K562 (cell line): ENCODE results near the gene TMEM135. TPM values are rescaled to one million over a fixed set of nuclear protein-coding genes. Genes with fewer than 3 reads are reported as not detected.

Experiments
- ATAC-seq: fragments of 200-7000 bp; cut with Tn5 transposase; 3 replicates; pipeline ENCODE4 v1.9.1; 2020; ENCODE audit warnings: moderate library complexity
- BruUV-seq: library from RNA; stranded (reverse); fragments of 400-500 nt; replicated peaks from 2 replicates; lab custom pipeline; 2021; lab: Mats Ljungman, UMichigan
- CTCF ChIA-PET: fragments of 300-600 bp; formaldehyde crosslinking; extraction: SDS; loops from one replicate; lab custom pipeline; 2021; ENCODE audit warnings: low intra/inter-chr PET ratio; lab: Yijun Ruan, JAX
- POLR2A ChIA-PET: fragments of 300-600, 350-650 bp; sonication (Branson Sonifier 250); formaldehyde crosslinking; extraction: SDS; loops from one replicate; lab custom pipeline; 2021; ENCODE audit warnings: antibody characterized with exemption, inconsistent platforms; lab: Yijun Ruan, JAX
- DNase-seq, 4 experiments: peaks; one replicate each; pipeline versions ENCODE4 v3.0.0 to v3.0.0-alpha.2; 2011 to 2018; ENCODE audit warnings: low spot score in 3 of 4, mixed read lengths in 3 of 4; ENCODE audit errors: extremely low read depth in 1 of 4
- FAIRE-seq: peaks from 2 replicates; lab custom pipeline; 2011; peaks lifted over from hg19 to GRCh38; lab: Jason Lieb, UNC
- H2AFZ ChIP-seq: 2 replicates; pipeline ENCODE4 v1.6.0; 2011; ENCODE audit warnings: low read depth, low read length, control low read depth, inconsistent platforms
- H3K27ac ChIP-seq: fragments of 200-600 bp; 3 replicates; pipeline ENCODE4 v1.8.0; 2011; ENCODE audit warnings: low read depth, mild to moderate bottlenecking, control low read depth, inconsistent platforms, low read length, moderate library complexity, mixed read lengths; ENCODE audit errors: extremely low read depth
- H3K27me3 ChIP-seq, 2 experiments: fragments of 300-600 bp in 1 of 2; 2 replicates in 1 of 2; 3 replicates in 1 of 2; pipeline versions ENCODE4 v1.6.0 to v1.8.0; 2011; ENCODE audit warnings: inconsistent platforms in 2 of 2, low read length in 2 of 2, mild to moderate bottlenecking in 1 of 2, mixed read lengths in 1 of 2, moderate library complexity in 1 of 2; ENCODE audit not compliant: control insufficient read depth in 2 of 2, insufficient read depth in 2 of 2
- H3K36me3 ChIP-seq: fragments of 300-600 bp; 3 replicates; pipeline ENCODE4 v1.8.0; 2011; ENCODE audit warnings: mild to moderate bottlenecking, low read length, inconsistent platforms; ENCODE audit not compliant: control insufficient read depth, insufficient read depth
- H3K4me1 ChIP-seq, 2 experiments: fragments of 200-600 bp in 1 of 2; replicated peaks in 1 of 2; 2 replicates in 1 of 2; 3 replicates in 1 of 2; pipeline versions ENCODE4 v1.5.1 to v1.8.0; 2011; ENCODE audit warnings: inconsistent platforms in 2 of 2, low read length in 2 of 2, mild to moderate bottlenecking in 1 of 2, mixed read lengths in 1 of 2, moderate library complexity in 1 of 2; ENCODE audit not compliant: control insufficient read depth in 2 of 2, insufficient read depth in 2 of 2
- H3K4me2 ChIP-seq: 2 replicates; pipeline ENCODE4 v1.6.1; 2011; ENCODE audit warnings: low read length, control low read depth, inconsistent platforms, mixed read lengths; ENCODE audit not compliant: insufficient read depth
- H3K4me3 ChIP-seq: fragments of 200-600 bp; sonication (generic), shearing (Covaris generic); 2 replicates; pipeline ENCODE4 v1.5.1; 2016; ENCODE audit warnings: control low read depth, inconsistent platforms
- H3K79me2 ChIP-seq: fragments of 200-600 bp; 3 replicates; pipeline ENCODE4 v1.8.0; 2011; ENCODE audit warnings: low read length, inconsistent platforms; ENCODE audit not compliant: control insufficient read depth, insufficient read depth
- H3K9ac ChIP-seq, 2 experiments: 2 replicates each; pipeline versions ENCODE4 v1.6.0 to v1.6.1; 2011; ENCODE audit warnings: low read depth in 2 of 2, low read length in 2 of 2, control low read depth in 1 of 2, inconsistent platforms in 1 of 2, mild to moderate bottlenecking in 1 of 2, mixed read lengths in 1 of 2; ENCODE audit not compliant: insufficient read depth in 1 of 2
- H3K9me1 ChIP-seq: one replicate; pipeline ENCODE4 v1.6.0; 2011; ENCODE audit warnings: inconsistent platforms, mild to moderate bottlenecking, low read length, moderate library complexity; ENCODE audit not compliant: control insufficient read depth, insufficient read depth
- H3K9me3 ChIP-seq: replicated peaks from 2 replicates; pipeline ENCODE4 v1.5.1; 2011; ENCODE audit warnings: low read depth, low read length, inconsistent platforms; ENCODE audit not compliant: control insufficient read depth, insufficient read depth
- H4K20me1 ChIP-seq: replicated peaks from 2 replicates; pipeline ENCODE4 v1.6.1; 2011; ENCODE audit warnings: low read length, inconsistent platforms, mixed read lengths; ENCODE audit not compliant: control insufficient read depth, insufficient read depth
- EHMT2 ChIP-seq: fragments of 450-650 bp; IDR thresholded peaks from 2 replicates; pipeline ENCODE4 v1.6.1; 2018; ENCODE audit warnings: antibody characterized with exemption
- ETV6 ChIP-seq, 3 experiments: fragments of 150-350 bp in 1 of 3; sonication (generic) in 1 of 3; formaldehyde crosslinking in 1 of 3; IDR thresholded peaks; 2 replicates each; pipeline versions ENCODE4 v1.6.1 to v1.8.0; 2014 to 2022; ENCODE audit warnings: borderline replicate concordance in 2 of 3, low read depth in 2 of 3, antibody characterized with exemption in 1 of 3, low read length in 1 of 3, mild to moderate bottlenecking in 1 of 3, missing genetic modification reagents in 1 of 3
- HNRNPH1 ChIP-seq: fragments of 200-400 bp; formaldehyde crosslinking; optimal IDR thresholded peaks from 2 replicates; pipeline ENCODE3; 2017; ENCODE audit warnings: low read depth, mild to moderate bottlenecking, low read length, moderate library complexity
- HNRNPL ChIP-seq: fragments of 200-400 bp; formaldehyde crosslinking; IDR thresholded peaks from 2 replicates; pipeline ENCODE4 v1.6.1; 2017; ENCODE audit warnings: low read depth, mild to moderate bottlenecking, low read length
- MAZ ChIP-seq, 2 experiments: fragments of 450-650 bp in 1 of 2; sonication (generic) in 1 of 2; formaldehyde crosslinking; IDR thresholded peaks in 1 of 2; conservative IDR thresholded peaks in 1 of 2; 2 replicates each; pipeline versions ENCODE4 v1.4.0 to v1.5.0; 2020; ENCODE audit warnings: mild to moderate bottlenecking in 1 of 2, missing genetic modification reagents in 1 of 2
- NCOA6 ChIP-seq: fragments of 450-650 bp; IDR thresholded peaks from 2 replicates; pipeline ENCODE4 v1.6.1; 2017; ENCODE audit warnings: mild to moderate bottlenecking
- NFYB ChIP-seq: IDR thresholded peaks from 2 replicates; pipeline ENCODE4 v1.6.1; 2011; ENCODE audit warnings: mild to moderate bottlenecking, moderate library complexity; ENCODE audit not compliant: insufficient read length; ENCODE audit errors: extremely low read depth
- NR2F6 ChIP-seq: fragments of 450-650 bp; formaldehyde crosslinking; IDR thresholded peaks from 2 replicates; pipeline ENCODE4 v1.4.0; 2020; ENCODE audit warnings: mild to moderate bottlenecking
- OTX1 ChIP-seq: fragments of 450-650 bp; formaldehyde crosslinking; IDR thresholded peaks from 2 replicates; pipeline ENCODE4 v1.4.0; 2022; ENCODE audit warnings: mild to moderate bottlenecking
- RFX5 ChIP-seq: IDR thresholded peaks from 2 replicates; pipeline ENCODE4 v1.6.1; 2011; ENCODE audit warnings: low read depth, mild to moderate bottlenecking, improper control_type of control experiment, low read length
- SAFB2 ChIP-seq: fragments of 200-400 bp; formaldehyde crosslinking; IDR thresholded peaks from 2 replicates; pipeline ENCODE4 v1.6.1; 2018; ENCODE audit warnings: borderline replicate concordance, low read length, low read depth, moderate library complexity; ENCODE audit not compliant: severe bottlenecking
- SETDB1 ChIP-seq: IDR thresholded peaks from one replicate; pipeline ENCODE4 v1.6.1; 2012; ENCODE audit warnings: low read length, control low read depth, inconsistent platforms
- SP2 ChIP-seq: IDR thresholded peaks from 2 replicates; pipeline ENCODE4 v1.6.1; 2011; ENCODE audit warnings: mild to moderate bottlenecking, low read depth, low read length, moderate library complexity; ENCODE audit not compliant: poor library complexity, severe bottlenecking; ENCODE audit errors: extremely low read depth
- ZBED1 ChIP-seq: IDR thresholded peaks from 2 replicates; pipeline ENCODE4 v1.6.1; 2014
- ZNF436 ChIP-seq: fragments of 250-450, 450-650 bp; sonication (Bioruptor Pico); formaldehyde crosslinking; IDR thresholded peaks from 2 replicates; pipeline ENCODE4 v1.7.0; 2020; ENCODE audit warnings: mild to moderate bottlenecking
- WGBS: fragments of 100-300 bp; shearing (Covaris generic); methylation state at CpG from one replicate; pipeline ENCODE4 v1.1.6; 2016; ENCODE audit warnings: low coverage, mixed read lengths; ENCODE audit not compliant: insufficient coverage; ENCODE audit errors: missing lambda C conversion rate; 5-methylcytosine and 5-hydroxymethylcytosine counted together
- in situ Hi-C: fragments of 300-500 bp; cut with MboI; formaldehyde crosslinking; loops from 4 replicates; pipeline ENCODE4 v1.15.0; 2018; ENCODE audit warnings: inconsistent platforms, mixed read lengths
- intact Hi-C: fragments of 100-400 bp; cut with micrococcal nuclease; formaldehyde crosslinking; loops from 2 replicates; pipeline ENCODE4 v1.14.2; 2022
- polyA plus RNA-seq, 8 experiments: library from polyadenylated mRNA; depleted of rRNA in 4 of 8; stranded (reverse) in 5 of 8; unstranded in 3 of 8; fragments of >200 nt; fragmentation: Nextera tagmentation in 2 of 8; fragmentation: Illumina TruSeq in 1 of 8; extraction: Ambion mirVana in 2 of 8; extraction: Trizol in 1 of 8; gene quantifications; 2 replicates each; pipeline versions ENCODE4 v1.2.1 to v1.2.3, GENCODE V29; 2011 to 2014; ENCODE audit warnings: inconsistent platforms in 1 of 8, missing spikeins in 1 of 8
- total RNA-seq, 7 experiments: library from RNA; depleted of rRNA in 6 of 7; stranded (reverse); fragments of >200 nt in 6 of 7; fragmentation: Illumina TruSeq in 2 of 7; extraction: Trizol in 2 of 7; gene quantifications; 2 replicates each; pipeline versions ENCODE4 v1.2.1 to v1.2.3, GENCODE V29; 2011 to 2021; ENCODE audit warnings: low replicate concordance in 1 of 7
- TF ChIP-seq, protein P1 (sequence below): fragments of 250-450 bp; sonication (Bioruptor Pico); IDR thresholded peaks from 2 replicates; pipeline ENCODE4 v1.4.0; 2020
- TF ChIP-seq, protein P2 (sequence below): fragments of 150-350 bp; IDR thresholded peaks from 2 replicates; pipeline ENCODE4 v1.6.1; 2014; ENCODE audit warnings: low read depth, mild to moderate bottlenecking, low read length, borderline replicate concordance

TMEM135 gene
- total and polyA plus RNA-seq, 9 of the 15 experiments (the other 6 are each of a cell fraction or from before 2014, with no cell fraction given) = 17.3 to 53.6 (median 24.9) TPM

DNA sequence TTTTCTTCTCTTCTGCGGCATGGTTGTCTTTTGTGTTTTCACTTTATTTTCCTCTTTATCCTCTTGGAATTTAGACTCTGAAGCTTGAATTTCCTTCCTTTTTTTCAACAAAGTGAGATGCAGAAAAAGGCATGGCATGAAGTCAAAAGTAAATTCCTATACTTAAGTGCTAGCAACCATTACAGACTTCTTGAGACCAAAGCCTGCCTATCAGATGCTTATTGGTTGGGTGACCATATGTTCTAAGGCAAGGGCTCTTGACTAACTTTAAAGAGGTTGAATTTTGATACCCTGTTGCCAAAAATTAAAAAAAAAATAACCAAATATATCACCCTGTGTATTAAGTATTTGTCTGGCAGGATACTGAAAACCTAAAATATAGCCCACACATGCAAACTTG, 237.4 kb downstream of the TMEM135 start:
- DNase-seq (no peak), ATAC-seq (no peak), FAIRE-seq (no peak)
- H3K79me2 ChIP-seq = no peaks in the 10 kb centered on the region
- ChIA-PET POLR2A (interaction anchor here (1.1 to 1.3 kb wide), 2 partner anchors 8 to 10 kb away, joined by 3 to 4 read pairs; no protein-coding TSS in a partner anchor), CTCF (no interaction called here)
- H4K20me1 ChIP-seq = no peaks in the 10 kb centered on the region
- in situ Hi-C loops = no loop called here
- WGBS = 91% methylated on average over 1 of the region's 1 CpG
- no peaks in the 10 kb centered on the region for H3K9me3 ChIP-seq
- H3K4me1 ChIP-seq = no peaks in the 10 kb centered on the region; a peak in 1 of 5 replicates
- H3K27me3 ChIP-seq = no peaks in the 10 kb centered on the region
- no peak overlapping the region for H3K27ac ChIP-seq
- H3K9me1 ChIP-seq = no peaks in the 10 kb centered on the region
- BruUV-seq = no TSS peak
- H3K4me2 ChIP-seq = no peak overlapping the region
- no peak overlapping the region for H3K4me3 ChIP-seq
- no peaks in the 10 kb centered on the region for H3K36me3 ChIP-seq
- H2AFZ ChIP-seq = no peak overlapping the region
- intact Hi-C loops = no loop called here
- H3K9ac ChIP-seq = no peak overlapping the region
- TF ChIP-seq NFYB (no peak), HNRNPL (no peak), ZNF436 (no peak), NR2F6 (CRISPR knock-in tag) (no peak), EHMT2 (no peak), NCOA6 (no peak), ZBED1 (no peak), SP2 (no peak), SAFB2 (no peak), HNRNPH1 (no peak), ETV6 (IDR thresholded peaks at IDR 0.05; ENCODE audit: borderline replicate concordance in 1 of 2, low read depth in 2 of 2, low read length in 1 of 2) (no peak), ETV6 (CRISPR knock-in tag; IDR thresholded peaks at IDR 0.05; ENCODE audit: borderline replicate concordance) (no peak), MAZ (CRISPR knock-in tag; conservative IDR thresholded peaks at IDR 0.05 in 1 of 2, IDR thresholded peaks at IDR 0.05 in 1 of 2) (no peak), SETDB1 (no peak), RFX5 (no peak), OTX1 (CRISPR knock-in tag) (no peak)
- TF ChIP-seq, protein P1, sequence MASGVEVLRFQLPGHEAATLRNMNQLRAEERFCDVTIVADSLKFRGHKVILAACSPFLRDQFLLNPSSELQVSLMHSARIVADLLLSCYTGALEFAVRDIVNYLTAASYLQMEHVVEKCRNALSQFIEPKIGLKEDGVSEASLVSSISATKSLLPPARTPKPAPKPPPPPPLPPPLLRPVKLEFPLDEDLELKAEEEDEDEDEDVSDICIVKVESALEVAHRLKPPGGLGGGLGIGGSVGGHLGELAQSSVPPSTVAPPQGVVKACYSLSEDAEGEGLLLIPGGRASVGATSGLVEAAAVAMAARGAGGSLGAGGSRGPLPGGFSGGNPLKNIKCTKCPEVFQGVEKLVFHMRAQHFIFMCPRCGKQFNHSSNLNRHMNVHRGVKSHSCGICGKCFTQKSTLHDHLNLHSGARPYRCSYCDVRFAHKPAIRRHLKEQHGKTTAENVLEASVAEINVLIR = no peak
- TF ChIP-seq, protein P2, sequence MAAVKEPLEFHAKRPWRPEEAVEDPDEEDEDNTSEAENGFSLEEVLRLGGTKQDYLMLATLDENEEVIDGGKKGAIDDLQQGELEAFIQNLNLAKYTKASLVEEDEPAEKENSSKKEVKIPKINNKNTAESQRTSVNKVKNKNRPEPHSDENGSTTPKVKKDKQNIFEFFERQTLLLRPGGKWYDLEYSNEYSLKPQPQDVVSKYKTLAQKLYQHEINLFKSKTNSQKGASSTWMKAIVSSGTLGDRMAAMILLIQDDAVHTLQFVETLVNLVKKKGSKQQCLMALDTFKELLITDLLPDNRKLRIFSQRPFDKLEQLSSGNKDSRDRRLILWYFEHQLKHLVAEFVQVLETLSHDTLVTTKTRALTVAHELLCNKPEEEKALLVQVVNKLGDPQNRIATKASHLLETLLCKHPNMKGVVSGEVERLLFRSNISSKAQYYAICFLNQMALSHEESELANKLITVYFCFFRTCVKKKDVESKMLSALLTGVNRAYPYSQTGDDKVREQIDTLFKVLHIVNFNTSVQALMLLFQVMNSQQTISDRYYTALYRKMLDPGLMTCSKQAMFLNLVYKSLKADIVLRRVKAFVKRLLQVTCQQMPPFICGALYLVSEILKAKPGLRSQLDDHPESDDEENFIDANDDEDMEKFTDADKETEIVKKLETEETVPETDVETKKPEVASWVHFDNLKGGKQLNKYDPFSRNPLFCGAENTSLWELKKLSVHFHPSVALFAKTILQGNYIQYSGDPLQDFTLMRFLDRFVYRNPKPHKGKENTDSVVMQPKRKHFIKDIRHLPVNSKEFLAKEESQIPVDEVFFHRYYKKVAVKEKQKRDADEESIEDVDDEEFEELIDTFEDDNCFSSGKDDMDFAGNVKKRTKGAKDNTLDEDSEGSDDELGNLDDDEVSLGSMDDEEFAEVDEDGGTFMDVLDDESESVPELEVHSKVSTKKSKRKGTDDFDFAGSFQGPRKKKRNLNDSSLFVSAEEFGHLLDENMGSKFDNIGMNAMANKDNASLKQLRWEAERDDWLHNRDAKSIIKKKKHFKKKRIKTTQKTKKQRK = no peak
